Measurements from ENCODE around the gene CLBA1.
"Not testable (repeated sequence)": the region's sequence is repeated elsewhere in the genome, so short reads cannot be mapped to it uniquely, and the experiment has no call there.

DNA sequence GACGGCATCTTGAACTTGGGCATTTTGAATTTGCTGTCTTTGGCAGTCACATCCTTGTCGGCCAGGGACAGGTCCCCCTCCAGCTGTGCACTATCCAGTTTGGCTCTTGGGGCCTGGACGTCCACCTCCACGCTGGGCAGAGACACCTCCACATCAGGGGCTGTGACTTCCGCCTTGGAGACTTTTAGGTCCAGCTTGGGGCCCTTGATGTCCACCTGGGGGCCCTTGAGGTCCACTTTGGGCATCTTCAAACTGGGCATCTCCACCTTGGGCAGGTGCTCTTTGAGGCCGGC, 41.6 kb upstream of the CLBA1 start:
- not testable (repeated sequence) for TF ChIP-seq EZH2 (IDR thresholded peaks at IDR 0.05); POLR2A (IDR thresholded peaks at IDR 0.05; ENCODE audit: borderline replicate concordance, extremely low read depth, insufficient read depth, insufficient read length); CEBPB (IDR thresholded peaks at IDR 0.05; ENCODE audit: low read depth); RAD21 (IDR thresholded peaks at IDR 0.05; ENCODE audit: low read depth); SP1 (IDR thresholded peaks at IDR 0.05; ENCODE audit: low read depth); EGR1 (IDR thresholded peaks at IDR 0.05; ENCODE audit: low read depth); POLR2AphosphoS5 (IDR thresholded peaks at IDR 0.05; ENCODE audit: low read depth, low read length); SIN3A (IDR thresholded peaks at IDR 0.05; ENCODE audit: low read depth); FOSL1 (IDR thresholded peaks at IDR 0.05; ENCODE audit: low read depth)
- TF ChIP-seq, protein P1, sequence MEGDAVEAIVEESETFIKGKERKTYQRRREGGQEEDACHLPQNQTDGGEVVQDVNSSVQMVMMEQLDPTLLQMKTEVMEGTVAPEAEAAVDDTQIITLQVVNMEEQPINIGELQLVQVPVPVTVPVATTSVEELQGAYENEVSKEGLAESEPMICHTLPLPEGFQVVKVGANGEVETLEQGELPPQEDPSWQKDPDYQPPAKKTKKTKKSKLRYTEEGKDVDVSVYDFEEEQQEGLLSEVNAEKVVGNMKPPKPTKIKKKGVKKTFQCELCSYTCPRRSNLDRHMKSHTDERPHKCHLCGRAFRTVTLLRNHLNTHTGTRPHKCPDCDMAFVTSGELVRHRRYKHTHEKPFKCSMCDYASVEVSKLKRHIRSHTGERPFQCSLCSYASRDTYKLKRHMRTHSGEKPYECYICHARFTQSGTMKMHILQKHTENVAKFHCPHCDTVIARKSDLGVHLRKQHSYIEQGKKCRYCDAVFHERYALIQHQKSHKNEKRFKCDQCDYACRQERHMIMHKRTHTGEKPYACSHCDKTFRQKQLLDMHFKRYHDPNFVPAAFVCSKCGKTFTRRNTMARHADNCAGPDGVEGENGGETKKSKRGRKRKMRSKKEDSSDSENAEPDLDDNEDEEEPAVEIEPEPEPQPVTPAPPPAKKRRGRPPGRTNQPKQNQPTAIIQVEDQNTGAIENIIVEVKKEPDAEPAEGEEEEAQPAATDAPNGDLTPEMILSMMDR (IDR thresholded peaks at IDR 0.05 in 2 of 3, conservative IDR thresholded peaks at IDR 0.05 in 1 of 3; ENCODE audit: borderline replicate concordance in 1 of 3, insufficient read depth in 1 of 3, low read depth in 2 of 3, low read length in 2 of 3): not testable (repeated sequence)
- TF ChIP-seq, protein P2, sequence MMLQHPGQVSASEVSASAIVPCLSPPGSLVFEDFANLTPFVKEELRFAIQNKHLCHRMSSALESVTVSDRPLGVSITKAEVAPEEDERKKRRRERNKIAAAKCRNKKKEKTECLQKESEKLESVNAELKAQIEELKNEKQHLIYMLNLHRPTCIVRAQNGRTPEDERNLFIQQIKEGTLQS (IDR thresholded peaks at IDR 0.05): not testable (repeated sequence)
- TF ChIP-seq, protein P3, sequence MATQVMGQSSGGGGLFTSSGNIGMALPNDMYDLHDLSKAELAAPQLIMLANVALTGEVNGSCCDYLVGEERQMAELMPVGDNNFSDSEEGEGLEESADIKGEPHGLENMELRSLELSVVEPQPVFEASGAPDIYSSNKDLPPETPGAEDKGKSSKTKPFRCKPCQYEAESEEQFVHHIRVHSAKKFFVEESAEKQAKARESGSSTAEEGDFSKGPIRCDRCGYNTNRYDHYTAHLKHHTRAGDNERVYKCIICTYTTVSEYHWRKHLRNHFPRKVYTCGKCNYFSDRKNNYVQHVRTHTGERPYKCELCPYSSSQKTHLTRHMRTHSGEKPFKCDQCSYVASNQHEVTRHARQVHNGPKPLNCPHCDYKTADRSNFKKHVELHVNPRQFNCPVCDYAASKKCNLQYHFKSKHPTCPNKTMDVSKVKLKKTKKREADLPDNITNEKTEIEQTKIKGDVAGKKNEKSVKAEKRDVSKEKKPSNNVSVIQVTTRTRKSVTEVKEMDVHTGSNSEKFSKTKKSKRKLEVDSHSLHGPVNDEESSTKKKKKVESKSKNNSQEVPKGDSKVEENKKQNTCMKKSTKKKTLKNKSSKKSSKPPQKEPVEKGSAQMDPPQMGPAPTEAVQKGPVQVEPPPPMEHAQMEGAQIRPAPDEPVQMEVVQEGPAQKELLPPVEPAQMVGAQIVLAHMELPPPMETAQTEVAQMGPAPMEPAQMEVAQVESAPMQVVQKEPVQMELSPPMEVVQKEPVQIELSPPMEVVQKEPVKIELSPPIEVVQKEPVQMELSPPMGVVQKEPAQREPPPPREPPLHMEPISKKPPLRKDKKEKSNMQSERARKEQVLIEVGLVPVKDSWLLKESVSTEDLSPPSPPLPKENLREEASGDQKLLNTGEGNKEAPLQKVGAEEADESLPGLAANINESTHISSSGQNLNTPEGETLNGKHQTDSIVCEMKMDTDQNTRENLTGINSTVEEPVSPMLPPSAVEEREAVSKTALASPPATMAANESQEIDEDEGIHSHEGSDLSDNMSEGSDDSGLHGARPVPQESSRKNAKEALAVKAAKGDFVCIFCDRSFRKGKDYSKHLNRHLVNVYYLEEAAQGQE (IDR thresholded peaks at IDR 0.05; ENCODE audit: low read depth): not testable (repeated sequence)

All from HCT116 (cell line).